Measurements from ENCODE around the gene MCHR1. TPM values are rescaled to one million over a fixed set of nuclear protein-coding genes. Genes with fewer than 3 reads are reported as not detected.
"Not testable (repeated sequence)": the region's sequence is repeated elsewhere in the genome, so short reads cannot be mapped to it uniquely, and the experiment has no call there.

Gene MCHR1
- total RNA-seq, 1 donor = 0.43 TPM

DNA sequence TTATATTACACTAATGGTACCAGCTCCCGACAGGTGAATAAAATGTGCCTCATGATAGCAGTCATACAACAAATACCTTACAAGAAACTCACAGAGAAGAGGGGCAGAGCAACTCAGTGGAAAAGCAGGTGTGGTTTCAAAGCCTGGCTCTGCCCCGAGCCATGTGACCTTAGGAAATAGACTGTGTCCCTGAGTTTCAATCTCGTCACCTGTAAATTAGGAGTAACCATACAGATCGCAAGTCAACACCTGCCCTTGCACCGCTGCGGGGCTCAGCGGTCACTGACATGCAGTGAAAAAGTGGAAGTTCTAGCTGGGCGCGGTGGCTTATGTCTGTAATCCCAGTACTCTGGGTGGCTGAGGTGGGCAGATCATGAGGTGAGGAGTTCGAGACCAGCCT lies 30.9 kb upstream of the MCHR1 start:
- DNase-seq (ENCODE audit: low read depth) = no peak
- H3K4me3 ChIP-seq (ENCODE audit: low read depth, low read length) = no peak overlapping the region
- TF ChIP-seq, protein P1, sequence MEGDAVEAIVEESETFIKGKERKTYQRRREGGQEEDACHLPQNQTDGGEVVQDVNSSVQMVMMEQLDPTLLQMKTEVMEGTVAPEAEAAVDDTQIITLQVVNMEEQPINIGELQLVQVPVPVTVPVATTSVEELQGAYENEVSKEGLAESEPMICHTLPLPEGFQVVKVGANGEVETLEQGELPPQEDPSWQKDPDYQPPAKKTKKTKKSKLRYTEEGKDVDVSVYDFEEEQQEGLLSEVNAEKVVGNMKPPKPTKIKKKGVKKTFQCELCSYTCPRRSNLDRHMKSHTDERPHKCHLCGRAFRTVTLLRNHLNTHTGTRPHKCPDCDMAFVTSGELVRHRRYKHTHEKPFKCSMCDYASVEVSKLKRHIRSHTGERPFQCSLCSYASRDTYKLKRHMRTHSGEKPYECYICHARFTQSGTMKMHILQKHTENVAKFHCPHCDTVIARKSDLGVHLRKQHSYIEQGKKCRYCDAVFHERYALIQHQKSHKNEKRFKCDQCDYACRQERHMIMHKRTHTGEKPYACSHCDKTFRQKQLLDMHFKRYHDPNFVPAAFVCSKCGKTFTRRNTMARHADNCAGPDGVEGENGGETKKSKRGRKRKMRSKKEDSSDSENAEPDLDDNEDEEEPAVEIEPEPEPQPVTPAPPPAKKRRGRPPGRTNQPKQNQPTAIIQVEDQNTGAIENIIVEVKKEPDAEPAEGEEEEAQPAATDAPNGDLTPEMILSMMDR (IDR thresholded peaks at IDR 0.05; ENCODE audit: insufficient read depth, low read depth, low read length) = no peak

DNA sequence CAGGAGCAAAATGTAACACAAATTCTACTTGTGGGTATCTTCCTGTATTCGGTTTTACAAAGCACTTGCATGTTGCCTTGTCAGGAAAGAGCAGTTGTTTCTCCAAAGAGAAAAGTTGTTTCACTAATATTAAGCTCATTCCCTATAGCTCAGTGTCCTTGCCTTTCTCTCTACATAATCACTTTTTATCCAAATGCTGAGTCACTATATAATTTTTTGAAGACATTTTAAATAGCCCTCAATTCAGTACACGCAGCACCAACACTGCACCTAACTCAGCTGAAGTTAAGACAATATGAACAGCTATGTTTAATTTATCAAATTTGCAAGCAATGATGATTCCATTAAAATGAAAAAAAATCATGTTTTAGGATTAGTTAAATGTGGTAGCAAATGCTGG lies 28.2 kb upstream of the MCHR1 start:
- peak overlapping the region; percentile 92 for H3K4me3 ChIP-seq (ENCODE audit: low read depth, low read length)
- DNase-seq (ENCODE audit: low read depth) = no peak
- TF ChIP-seq, protein P1 (IDR thresholded peaks at IDR 0.05; ENCODE audit: insufficient read depth, low read depth, low read length) = no peak

DNA sequence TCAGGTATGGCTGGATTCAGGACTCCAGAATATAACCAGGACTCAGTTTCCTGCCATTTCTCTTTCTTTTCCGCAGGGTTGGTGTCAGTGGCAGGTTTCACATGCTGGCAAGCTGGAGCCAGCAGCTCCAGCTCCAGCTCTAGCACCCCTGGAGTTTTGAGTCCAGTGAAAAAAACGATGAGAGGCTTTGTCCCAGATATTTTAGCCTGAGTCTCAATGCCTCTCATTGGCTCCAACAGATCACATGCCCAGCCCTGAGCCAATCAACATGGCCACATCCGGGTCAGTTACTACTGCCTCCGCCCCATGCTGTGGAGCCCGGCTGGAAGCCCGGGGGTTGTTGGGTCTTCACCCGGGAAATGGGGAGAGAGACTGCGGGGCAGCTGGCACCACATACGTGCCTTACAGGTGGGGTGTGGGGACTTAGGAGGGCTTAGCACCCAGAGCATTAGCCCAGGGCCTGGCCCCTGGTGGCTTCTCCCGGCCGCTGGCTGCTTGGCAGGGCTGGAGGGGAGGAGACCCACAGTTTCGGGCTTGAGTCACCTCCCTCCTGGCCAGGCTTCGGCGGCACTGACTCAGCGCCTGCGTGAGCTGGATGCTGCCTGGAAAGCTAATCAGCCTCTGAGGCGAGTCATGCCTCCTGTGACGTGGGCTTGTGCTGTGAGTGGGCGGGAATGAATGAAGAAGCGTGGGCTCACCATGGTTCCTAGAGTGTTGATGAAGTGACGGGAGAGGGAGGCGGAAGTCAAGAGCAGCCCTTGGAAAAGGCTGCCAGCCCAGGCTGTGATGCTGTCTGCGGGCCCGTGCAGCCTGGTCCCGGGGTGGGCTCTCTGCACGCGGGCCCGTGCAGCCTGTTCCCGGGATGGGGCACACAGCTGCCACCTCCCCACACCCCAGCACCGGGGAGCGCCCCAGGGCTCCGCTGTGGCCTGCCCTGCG lies 27.5 kb upstream of the MCHR1 start:
- DNase-seq (ENCODE audit: low read depth) = peak; percentile 99
- peak overlapping the region; percentile 92 for H3K4me3 ChIP-seq (ENCODE audit: low read depth, low read length)
- TF ChIP-seq, protein P1 (IDR thresholded peaks at IDR 0.05; ENCODE audit: insufficient read depth, low read depth, low read length) = no peak

DNA sequence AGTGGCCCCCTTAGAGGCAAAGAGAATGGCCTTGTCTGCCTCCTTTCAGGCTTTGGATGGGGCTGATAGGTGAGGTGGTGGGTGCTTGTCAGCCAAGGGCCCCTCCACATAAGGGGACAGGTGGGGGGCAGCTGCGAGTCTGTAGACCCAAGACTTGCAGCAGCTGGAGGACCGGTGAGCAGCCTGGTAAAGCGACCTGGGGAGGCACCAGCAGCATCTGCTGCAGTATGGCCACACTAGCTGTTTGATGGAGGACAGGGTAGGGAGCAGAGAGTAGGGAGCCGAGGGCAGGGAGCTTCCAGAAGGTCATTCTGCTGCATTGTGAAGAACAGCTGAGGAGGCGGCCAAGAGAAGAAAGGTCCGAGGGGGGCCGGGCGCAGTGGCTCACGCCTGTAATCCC lies 25.9 kb upstream of the MCHR1 start:
- H3K4me3 ChIP-seq (ENCODE audit: low read depth, low read length) = no peak overlapping the region
- TF ChIP-seq, protein P1 (IDR thresholded peaks at IDR 0.05; ENCODE audit: insufficient read depth, low read depth, low read length) = no peak
- no peak for DNase-seq (ENCODE audit: low read depth)

DNA sequence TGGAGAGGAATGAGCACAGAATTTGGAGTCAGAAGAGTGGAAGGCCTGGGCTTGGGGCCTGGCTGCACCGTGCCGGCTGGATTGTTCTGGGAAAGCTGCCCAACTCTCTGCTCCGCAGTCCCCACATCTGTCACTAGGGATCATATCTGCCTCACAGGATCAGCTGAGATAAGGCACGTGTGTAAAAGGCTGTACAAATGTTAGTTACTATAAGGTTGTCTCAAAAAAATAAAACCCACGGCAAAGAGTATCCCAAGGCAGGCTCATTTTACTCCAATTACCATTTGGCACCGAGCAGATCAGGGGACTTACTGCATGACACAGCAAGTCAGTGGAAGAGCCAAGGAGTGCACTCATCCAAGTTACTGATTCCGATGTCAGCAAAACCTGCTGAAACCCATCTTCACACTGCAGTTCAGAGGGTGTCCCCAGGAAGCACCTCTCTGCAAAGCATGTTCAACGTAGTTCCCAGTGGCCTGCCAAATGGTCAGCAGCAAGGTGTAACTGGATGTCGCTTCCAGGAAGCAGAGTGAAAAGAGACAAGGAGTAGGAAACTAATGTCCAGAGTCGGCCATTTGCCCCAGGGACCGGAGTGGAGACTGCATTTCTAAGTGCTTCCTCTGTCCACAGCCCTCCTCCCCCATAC lies 24.6 kb upstream of the MCHR1 start:
- peak; percentile 86 for DNase-seq (ENCODE audit: low read depth)
- no peak overlapping the region for H3K4me3 ChIP-seq (ENCODE audit: low read depth, low read length)
- TF ChIP-seq, protein P1 (IDR thresholded peaks at IDR 0.05; ENCODE audit: insufficient read depth, low read depth, low read length) = peak; percentile 24

DNA sequence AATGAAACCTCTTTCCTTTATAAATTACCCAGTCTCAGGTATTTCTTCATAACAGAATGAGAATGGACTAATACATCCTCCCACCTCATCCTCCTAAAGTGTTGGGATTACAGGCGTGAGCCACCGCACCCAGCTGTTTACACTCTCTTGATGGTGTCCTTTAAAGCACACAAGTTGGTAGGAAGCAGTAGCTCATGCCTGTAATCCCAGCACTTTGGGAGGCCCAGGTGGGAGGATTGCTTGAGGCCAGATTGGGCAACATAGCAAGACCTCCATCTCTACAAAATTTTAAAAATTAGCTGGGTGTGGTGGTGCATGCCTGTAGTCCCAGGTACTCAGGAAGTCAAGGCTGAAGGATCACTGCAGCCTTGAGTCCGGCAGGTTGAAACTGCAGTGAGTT lies 23.3 kb upstream of the MCHR1 start:
- H3K4me3 ChIP-seq (ENCODE audit: low read depth, low read length); DNase-seq (ENCODE audit: low read depth): not testable (repeated sequence)

DNA sequence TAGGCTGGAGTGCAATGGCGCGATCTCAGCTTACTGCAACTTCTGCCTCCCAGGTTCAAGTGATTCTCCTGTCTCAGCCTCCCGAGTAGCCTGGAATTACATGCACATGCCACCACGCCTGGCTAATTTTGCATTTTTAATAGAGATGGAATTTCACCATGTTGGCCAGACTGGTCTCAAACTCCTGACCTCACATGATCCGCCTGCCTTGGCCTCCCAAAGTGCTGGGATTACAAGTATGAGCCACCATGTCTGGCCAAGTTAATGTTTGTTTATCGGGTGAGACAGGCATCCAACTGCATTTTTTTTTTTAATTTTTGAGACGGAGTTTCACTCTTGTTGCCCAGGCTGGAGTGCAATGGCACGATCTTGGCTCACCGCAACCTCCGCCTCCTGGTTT lies 22.6 kb upstream of the MCHR1 start:
- H3K4me3 ChIP-seq (ENCODE audit: low read depth, low read length); DNase-seq (ENCODE audit: low read depth): not testable (repeated sequence)

Data from fibroblast of villous mesenchyme (primary cell).